ENCODE data around the gene NFATC2. TPM values are rescaled to one million over a fixed set of nuclear protein-coding genes. Genes with fewer than 3 reads are reported as not detected.

NFATC2 gene
- total RNA-seq, 1 donor from 2014 or later, result 2.0 TPM

DNA sequence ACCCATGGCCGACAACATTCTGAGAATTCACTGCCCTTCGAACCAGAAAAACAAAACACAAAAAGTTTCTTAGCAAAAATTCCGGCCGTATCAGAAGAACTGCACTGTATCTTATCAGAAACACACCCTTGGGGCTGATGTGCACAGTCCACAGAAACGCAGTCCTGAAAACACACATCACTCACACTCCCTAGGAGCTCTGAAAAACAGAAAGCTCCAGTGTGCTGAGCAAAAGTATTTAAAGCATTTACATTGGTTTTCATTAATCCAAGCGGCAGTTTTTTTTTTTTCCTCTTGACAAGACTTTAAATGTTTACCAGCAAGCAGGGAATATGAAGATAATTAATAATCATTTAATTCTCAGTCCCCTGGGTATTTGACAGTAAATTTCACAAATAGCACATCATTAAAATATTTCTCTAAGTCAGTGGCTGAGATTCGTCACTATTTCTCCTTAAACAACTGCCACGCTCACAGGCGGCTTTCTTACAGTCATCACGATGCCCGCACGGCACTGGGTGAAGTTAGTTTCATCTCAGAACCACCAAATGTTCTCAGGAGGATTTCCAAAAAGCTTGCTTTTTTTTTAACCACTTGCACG lies 13.3 kb downstream of the NFATC2 start:
- DNase-seq (ENCODE audit: low spot score), result no peak
- no peaks in the 10 kb centered on the region for H3K36me3 Mint-ChIP-seq (ENCODE audit: low read depth)
- TF ChIP-seq, protein P1, sequence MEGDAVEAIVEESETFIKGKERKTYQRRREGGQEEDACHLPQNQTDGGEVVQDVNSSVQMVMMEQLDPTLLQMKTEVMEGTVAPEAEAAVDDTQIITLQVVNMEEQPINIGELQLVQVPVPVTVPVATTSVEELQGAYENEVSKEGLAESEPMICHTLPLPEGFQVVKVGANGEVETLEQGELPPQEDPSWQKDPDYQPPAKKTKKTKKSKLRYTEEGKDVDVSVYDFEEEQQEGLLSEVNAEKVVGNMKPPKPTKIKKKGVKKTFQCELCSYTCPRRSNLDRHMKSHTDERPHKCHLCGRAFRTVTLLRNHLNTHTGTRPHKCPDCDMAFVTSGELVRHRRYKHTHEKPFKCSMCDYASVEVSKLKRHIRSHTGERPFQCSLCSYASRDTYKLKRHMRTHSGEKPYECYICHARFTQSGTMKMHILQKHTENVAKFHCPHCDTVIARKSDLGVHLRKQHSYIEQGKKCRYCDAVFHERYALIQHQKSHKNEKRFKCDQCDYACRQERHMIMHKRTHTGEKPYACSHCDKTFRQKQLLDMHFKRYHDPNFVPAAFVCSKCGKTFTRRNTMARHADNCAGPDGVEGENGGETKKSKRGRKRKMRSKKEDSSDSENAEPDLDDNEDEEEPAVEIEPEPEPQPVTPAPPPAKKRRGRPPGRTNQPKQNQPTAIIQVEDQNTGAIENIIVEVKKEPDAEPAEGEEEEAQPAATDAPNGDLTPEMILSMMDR (IDR thresholded peaks at IDR 0.05), result no peak
- peak overlapping the region; percentile 88 for H3K27ac Mint-ChIP-seq (ENCODE audit: unreplicated experiment)
- H3K4me1 Mint-ChIP-seq (ENCODE audit: low read depth), result peaks cover 62% of the 10 kb centered on the region
- H3K4me3 Mint-ChIP-seq (ENCODE audit: unreplicated experiment), result peak overlapping the region; percentile 29
- no peaks in the 10 kb centered on the region for H3K27me3 Mint-ChIP-seq (ENCODE audit: low read depth)
- no peaks in the 10 kb centered on the region for H3K9me3 Mint-ChIP-seq (ENCODE audit: low read depth)

DNA sequence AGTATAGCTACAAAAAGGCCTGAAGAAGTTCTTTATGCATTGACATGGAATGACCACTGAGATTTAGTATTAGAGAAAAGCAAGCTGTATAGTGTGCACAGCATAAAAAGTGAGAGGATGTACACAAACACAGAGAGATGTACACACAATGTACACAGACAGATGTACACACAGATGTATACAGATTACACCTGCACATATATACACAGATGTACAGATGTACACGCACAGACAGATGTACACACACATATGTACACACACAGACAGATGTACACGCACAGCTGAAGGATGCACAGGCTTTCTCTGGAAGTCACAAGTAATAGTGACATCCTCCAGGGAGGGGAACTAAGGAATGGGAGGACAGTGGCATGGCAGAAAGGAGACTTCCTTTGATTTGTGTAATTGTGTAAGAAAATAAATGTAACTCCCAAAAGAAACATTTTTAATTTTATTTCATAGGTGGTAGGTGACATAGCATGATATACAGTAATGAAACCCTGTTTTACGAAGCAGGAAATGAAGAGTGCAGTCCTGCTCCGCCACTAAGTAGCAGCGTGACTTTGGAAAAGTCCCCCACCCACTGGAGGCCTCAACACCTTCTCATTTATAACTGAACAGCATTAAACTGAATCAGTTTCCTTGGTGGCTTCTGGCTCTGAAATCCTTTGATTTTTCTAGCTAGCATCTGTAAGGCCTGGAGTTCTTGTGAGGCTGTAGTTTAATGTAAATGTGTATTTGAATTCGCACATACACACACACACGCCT lies 14.1 kb downstream of the NFATC2 start:
- H3K27ac Mint-ChIP-seq (ENCODE audit: unreplicated experiment), result peak overlapping the region; percentile 88
- no peak for DNase-seq (ENCODE audit: low spot score)
- TF ChIP-seq, protein P1 (IDR thresholded peaks at IDR 0.05), result no peak
- no peaks in the 10 kb centered on the region for H3K9me3 Mint-ChIP-seq (ENCODE audit: low read depth)
- H3K27me3 Mint-ChIP-seq (ENCODE audit: low read depth), result no peaks in the 10 kb centered on the region
- peaks cover 55% of the 10 kb centered on the region for H3K4me1 Mint-ChIP-seq (ENCODE audit: low read depth)
- no peaks in the 10 kb centered on the region for H3K36me3 Mint-ChIP-seq (ENCODE audit: low read depth)
- H3K4me3 Mint-ChIP-seq (ENCODE audit: unreplicated experiment), result peak overlapping the region; percentile 29

DNA sequence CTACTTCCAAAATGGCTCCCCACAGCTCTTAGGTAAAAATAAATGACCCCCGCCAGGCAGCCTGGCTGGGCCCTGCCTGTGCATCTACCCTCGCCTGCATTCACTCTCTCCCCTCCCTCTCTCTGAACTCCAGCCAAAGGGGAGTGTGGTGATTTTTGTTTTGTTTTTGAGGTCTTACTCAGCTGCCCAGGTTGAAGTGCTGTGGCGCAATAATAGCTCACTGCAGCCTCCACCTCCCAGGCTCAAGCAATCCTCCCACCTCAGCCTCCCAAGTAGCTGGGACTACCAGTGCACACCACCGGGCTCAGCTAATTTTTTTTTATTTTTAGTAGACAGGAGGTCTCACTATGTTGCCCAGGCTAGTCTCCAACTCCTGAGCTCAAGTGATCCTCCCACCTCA lies 15.8 kb downstream of the NFATC2 start:
- Mint-ChIP-seq H3K4me3 (ENCODE audit: unreplicated experiment) (no peak overlapping the region), H3K4me1 (ENCODE audit: low read depth) (peaks cover 42% of the 10 kb centered on the region)
- DNase-seq (ENCODE audit: low spot score), result no peak

DNA sequence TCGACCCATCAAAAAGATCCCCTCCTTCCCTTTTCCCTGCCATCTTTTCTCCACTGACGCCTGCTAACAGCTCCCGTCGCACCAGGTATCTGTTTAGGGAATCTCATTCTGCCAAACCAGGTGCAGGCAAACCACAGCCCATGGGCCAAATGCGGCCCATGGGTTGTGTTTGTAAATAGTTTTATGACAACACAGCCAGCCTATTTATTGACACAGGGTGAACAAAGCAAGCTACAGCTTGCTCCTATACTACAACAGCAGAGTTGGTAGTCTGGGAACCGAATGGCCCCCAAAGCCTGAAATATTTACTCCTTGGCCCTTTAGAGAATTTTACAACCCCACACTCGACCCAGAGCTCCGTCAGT lies 16.4 kb downstream of the NFATC2 start:
- Mint-ChIP-seq H3K27ac (ENCODE audit: unreplicated experiment) (no peak overlapping the region), H3K36me3 (ENCODE audit: low read depth) (no peaks in the 10 kb centered on the region), H3K4me3 (ENCODE audit: unreplicated experiment) (no peak overlapping the region), H3K27me3 (ENCODE audit: low read depth) (no peaks in the 10 kb centered on the region), H3K4me1 (ENCODE audit: low read depth) (peaks cover 37% of the 10 kb centered on the region), H3K9me3 (ENCODE audit: low read depth) (no peaks in the 10 kb centered on the region)
- TF ChIP-seq, protein P1 (IDR thresholded peaks at IDR 0.05), result no peak
- DNase-seq (ENCODE audit: low spot score), result no peak

More for the DNA sequence above, 15.8 kb downstream of the NFATC2 start:
- H3K9me3 Mint-ChIP-seq (ENCODE audit: low read depth), result no peaks in the 10 kb centered on the region
- TF ChIP-seq, protein P1 (IDR thresholded peaks at IDR 0.05), result no peak
- H3K27me3 Mint-ChIP-seq (ENCODE audit: low read depth), result no peaks in the 10 kb centered on the region
- no peak overlapping the region for H3K27ac Mint-ChIP-seq (ENCODE audit: unreplicated experiment)
- H3K36me3 Mint-ChIP-seq (ENCODE audit: low read depth), result no peaks in the 10 kb centered on the region

DNA sequence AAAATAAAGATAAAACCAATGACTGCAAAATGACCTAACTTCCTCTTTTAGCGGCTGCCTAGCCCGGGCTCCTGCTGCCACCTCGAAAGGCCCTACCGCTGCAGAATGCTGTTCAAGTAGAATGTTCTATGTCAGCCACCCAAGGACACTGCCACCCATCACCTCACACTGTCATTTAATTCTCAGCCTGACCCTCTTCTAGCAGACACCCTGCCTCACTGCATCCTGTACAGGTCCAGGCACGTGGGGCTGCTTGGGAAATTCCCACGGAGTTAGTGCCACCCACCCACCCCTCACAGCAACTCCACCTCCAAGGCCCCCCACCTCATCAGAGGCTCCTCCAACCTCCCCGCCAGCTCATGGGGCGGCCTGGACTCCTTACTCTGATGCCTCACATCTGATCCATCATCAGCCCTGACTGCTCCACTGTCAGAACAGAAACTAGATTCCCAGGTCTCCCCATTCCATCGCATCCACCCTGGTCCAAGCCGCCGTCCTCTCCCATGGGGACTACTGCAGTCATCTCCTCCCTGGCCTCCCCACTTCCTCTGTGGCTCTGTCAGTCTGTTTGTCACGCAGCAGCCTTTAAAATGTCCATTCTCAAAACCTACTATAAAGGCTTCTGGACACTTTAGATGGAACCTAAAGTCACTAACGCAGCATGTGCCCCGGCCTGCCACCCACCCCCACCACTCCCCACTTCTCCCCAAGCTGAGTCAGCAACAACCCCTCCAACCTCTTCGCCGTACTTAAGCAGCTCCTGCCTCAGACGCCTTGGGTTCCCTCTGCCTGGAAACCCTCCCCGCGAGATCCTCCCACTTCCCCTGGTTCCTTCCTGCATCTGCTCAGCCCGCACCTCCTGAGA lies 17.0 kb downstream of the NFATC2 start:
- Mint-ChIP-seq H3K4me1 (ENCODE audit: low read depth) (peaks cover 32% of the 10 kb centered on the region), H3K27ac (ENCODE audit: unreplicated experiment) (no peak overlapping the region), H3K36me3 (ENCODE audit: low read depth) (no peaks in the 10 kb centered on the region), H3K4me3 (ENCODE audit: unreplicated experiment) (no peak overlapping the region), H3K9me3 (ENCODE audit: low read depth) (no peaks in the 10 kb centered on the region), H3K27me3 (ENCODE audit: low read depth) (no peaks in the 10 kb centered on the region)
- TF ChIP-seq, protein P1 (IDR thresholded peaks at IDR 0.05), result no peak
- no peak for DNase-seq (ENCODE audit: low spot score)

Data from chondrocyte (in vitro differentiated cells).